DND-41 (cell line): ENCODE measurements around the gene STPG2.

Source experiments
- EZH2 ChIP-seq: IDR thresholded peaks from 3 replicates; pipeline ENCODE4 v1.6.1; 2012; ENCODE audit warnings: borderline replicate concordance, low read depth, mild to moderate bottlenecking, moderate library complexity, low read length, inconsistent platforms; ENCODE audit not compliant: severe bottlenecking
- TF ChIP-seq, protein P1 (sequence below): IDR thresholded peaks from 2 replicates; pipeline ENCODE4 v1.5.1; 2012; ENCODE audit warnings: borderline replicate concordance, low read length, moderate library complexity, mild to moderate bottlenecking; ENCODE audit not compliant: poor library complexity, severe bottlenecking; ENCODE audit errors: extremely low read depth

DNA sequence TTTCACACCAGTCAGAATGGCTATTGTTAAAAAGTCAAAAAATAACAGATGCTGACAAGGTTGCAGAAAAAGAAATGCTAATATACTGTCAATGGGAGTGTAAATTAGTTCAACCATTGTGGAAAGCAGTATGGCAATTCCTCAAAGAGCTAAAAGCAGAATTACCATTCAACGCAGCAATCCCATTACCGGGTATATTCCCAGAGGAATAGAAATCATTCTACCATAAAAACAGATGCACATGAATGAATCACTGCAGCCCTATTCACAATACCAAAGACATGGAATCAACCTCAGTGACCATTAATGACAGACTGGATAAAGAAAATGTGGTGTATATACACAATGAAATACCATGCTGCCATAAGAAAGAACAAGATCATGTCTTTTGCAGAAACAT, 243.0 kb downstream of the STPG2 start:
- TF ChIP-seq, protein P1, sequence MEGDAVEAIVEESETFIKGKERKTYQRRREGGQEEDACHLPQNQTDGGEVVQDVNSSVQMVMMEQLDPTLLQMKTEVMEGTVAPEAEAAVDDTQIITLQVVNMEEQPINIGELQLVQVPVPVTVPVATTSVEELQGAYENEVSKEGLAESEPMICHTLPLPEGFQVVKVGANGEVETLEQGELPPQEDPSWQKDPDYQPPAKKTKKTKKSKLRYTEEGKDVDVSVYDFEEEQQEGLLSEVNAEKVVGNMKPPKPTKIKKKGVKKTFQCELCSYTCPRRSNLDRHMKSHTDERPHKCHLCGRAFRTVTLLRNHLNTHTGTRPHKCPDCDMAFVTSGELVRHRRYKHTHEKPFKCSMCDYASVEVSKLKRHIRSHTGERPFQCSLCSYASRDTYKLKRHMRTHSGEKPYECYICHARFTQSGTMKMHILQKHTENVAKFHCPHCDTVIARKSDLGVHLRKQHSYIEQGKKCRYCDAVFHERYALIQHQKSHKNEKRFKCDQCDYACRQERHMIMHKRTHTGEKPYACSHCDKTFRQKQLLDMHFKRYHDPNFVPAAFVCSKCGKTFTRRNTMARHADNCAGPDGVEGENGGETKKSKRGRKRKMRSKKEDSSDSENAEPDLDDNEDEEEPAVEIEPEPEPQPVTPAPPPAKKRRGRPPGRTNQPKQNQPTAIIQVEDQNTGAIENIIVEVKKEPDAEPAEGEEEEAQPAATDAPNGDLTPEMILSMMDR, result no peak
- TF ChIP-seq EZH2, result no peak
